SH-SY5Y (cell line): ENCODE results near the gene DDC.

ENCODE experiments used
- GATA2 ChIP-seq: IDR thresholded peaks from 2 replicates; pipeline ENCODE4 v1.6.1; 2011; ENCODE audit warnings: mild to moderate bottlenecking, low read depth, low read length
- GATA3 ChIP-seq: IDR thresholded peaks from 2 replicates; pipeline ENCODE4 v1.6.1; 2011; ENCODE audit warnings: low read depth, mild to moderate bottlenecking, low read length, moderate library complexity

GRCh38 chr7:50558294-50559053 is 6.7 kb downstream of the DDC start:
- TF ChIP-seq GATA2 (no peak), GATA3 (no peak)
